GM18511 (cell line): ENCODE measurements around the gene FAM118B.
"Not testable (repeated sequence)": the region's sequence is repeated elsewhere in the genome, so short reads cannot be mapped to it uniquely, and the experiment has no call there.

Experiments used
- ATAC-seq: cut with Tn5 transposase; IDR thresholded peaks from one replicate; pipeline ENCODE4 v1.9.1; 2021; ENCODE audit warnings: mild to moderate bottlenecking, moderate library complexity; ENCODE audit not compliant: unreplicated experiment

Gene FAM118B

GRCh38 chr11:126308771-126309170 lies 97.2 kb downstream of the FAM118B start:
- not testable (repeated sequence) for ATAC-seq

GRCh38 chr11:126310200-126310991 lies 98.8 kb downstream of the FAM118B start:
- ATAC-seq: no peak

- no peak for ATAC-seq
Measured at GRCh38 chr11:126310992-126311310, 99.4 kb downstream of the FAM118B start.

- ATAC-seq: peak; percentile 84
Measured at GRCh38 chr11:126311401-126312291, 100.1 kb downstream of the FAM118B start.
